ENCODE measurements around the gene MFSD6.

MFSD6 gene

GRCh38 chr2:190545555-190546385 is 137.6 kb downstream of the MFSD6 start:
- Histone ChIP-seq H3K4me1 (ENCODE audit: insufficient read depth, low read length) (peaks cover 3% of the 10 kb centered on the region), H3K4me3 (ENCODE audit: low read length) (no peak overlapping the region)

GRCh38 chr2:190546734-190547133 is 138.6 kb downstream of the MFSD6 start:
- Histone ChIP-seq H3K27me3 (ENCODE audit: insufficient read depth, low read length) (no peaks in the 10 kb centered on the region), H2AFZ (ENCODE audit: low read depth, low read length) (no peak overlapping the region), H3K36me3 (ENCODE audit: insufficient read depth, low read length) (no peaks in the 10 kb centered on the region), H3K4me1 (ENCODE audit: insufficient read depth, low read length) (peaks cover 3% of the 10 kb centered on the region), H3K9me3 (ENCODE audit: low read length) (no peaks in the 10 kb centered on the region), H3K4me3 (ENCODE audit: low read length) (no peak overlapping the region)

More at GRCh38 chr2:190545555-190546385, 137.6 kb downstream of the MFSD6 start:
- Histone ChIP-seq H2AFZ (ENCODE audit: low read depth, low read length) (no peak overlapping the region), H3K9me3 (ENCODE audit: low read length) (no peaks in the 10 kb centered on the region), H3K36me3 (ENCODE audit: insufficient read depth, low read length) (no peaks in the 10 kb centered on the region), H3K27me3 (ENCODE audit: insufficient read depth, low read length) (no peaks in the 10 kb centered on the region)

GRCh38 chr2:190547886-190548285 is 139.7 kb downstream of the MFSD6 start:
- Histone ChIP-seq H3K9me3 (ENCODE audit: low read length) (no peaks in the 10 kb centered on the region), H3K4me3 (ENCODE audit: low read length) (no peak overlapping the region), H3K4me1 (ENCODE audit: insufficient read depth, low read length) (peaks cover 3% of the 10 kb centered on the region), H2AFZ (ENCODE audit: low read depth, low read length) (no peak overlapping the region), H3K27me3 (ENCODE audit: insufficient read depth, low read length) (no peaks in the 10 kb centered on the region), H3K36me3 (ENCODE audit: insufficient read depth, low read length) (no peaks in the 10 kb centered on the region)

- no peaks in the 10 kb centered on the region for H3K27me3 ChIP-seq (ENCODE audit: insufficient read depth, low read length)
- peaks cover 3% of the 10 kb centered on the region for H3K4me1 ChIP-seq (ENCODE audit: insufficient read depth, low read length)
- H2AFZ ChIP-seq (ENCODE audit: low read depth, low read length) = no peak overlapping the region
- H3K4me3 ChIP-seq (ENCODE audit: low read length) = no peak overlapping the region
- H3K9me3 ChIP-seq (ENCODE audit: low read length) = no peaks in the 10 kb centered on the region
- H3K36me3 ChIP-seq (ENCODE audit: insufficient read depth, low read length) = no peaks in the 10 kb centered on the region
Observed at GRCh38 chr2:190550137-190550536, 142.0 kb downstream of the MFSD6 start.
